GM19099 (cell line): ENCODE data around the gene CELF2.

ENCODE experiments used
- POLR2A ChIP-seq: IDR thresholded peaks from 3 replicates; pipeline ENCODE4 v1.6.1; 2011; ENCODE audit warnings: low read depth; ENCODE audit not compliant: insufficient read length; ENCODE audit errors: extremely low read depth

Gene CELF2

GRCh38 chr10:11013836-11014235, 3.8 kb upstream of the CELF2 start:
- TF ChIP-seq POLR2A: no peak

GRCh38 chr10:11014671-11015445, 2.8 kb upstream of the CELF2 start:
- TF ChIP-seq POLR2A: no peak

- TF ChIP-seq POLR2A: no peak
Measured at GRCh38 chr10:11015446-11015934, 2.2 kb upstream of the CELF2 start.

GRCh38 chr10:11017000-11017569, 587 bp upstream of the CELF2 start:
- no peak for TF ChIP-seq POLR2A

GRCh38 chr10:11018432-11018841, 765 bp downstream of the CELF2 start:
- no peak for TF ChIP-seq POLR2A

- no peak for TF ChIP-seq POLR2A
Measured at GRCh38 chr10:11018855-11019631, 1.4 kb downstream of the CELF2 start.

GRCh38 chr10:11019724-11020547, 2.3 kb downstream of the CELF2 start:
- TF ChIP-seq POLR2A: no peak

- no peak for TF ChIP-seq POLR2A
Measured at GRCh38 chr10:11020548-11020942, 2.9 kb downstream of the CELF2 start.

GRCh38 chr10:11022213-11022612, 4.5 kb downstream of the CELF2 start:
- TF ChIP-seq POLR2A: no peak

- TF ChIP-seq POLR2A: no peak
Measured at GRCh38 chr10:11023009-11023953, 5.6 kb downstream of the CELF2 start.

- TF ChIP-seq POLR2A: no peak
Measured at GRCh38 chr10:11024596-11024995, 6.9 kb downstream of the CELF2 start.

- no peak for TF ChIP-seq POLR2A
Measured at GRCh38 chr10:11025978-11026377, 8.3 kb downstream of the CELF2 start.

GRCh38 chr10:11026773-11027172, 9.1 kb downstream of the CELF2 start:
- no peak for TF ChIP-seq POLR2A

- TF ChIP-seq POLR2A: no peak
Measured at GRCh38 chr10:11034762-11035161, 17.1 kb downstream of the CELF2 start.
